CD4-positive, alpha-beta memory T cell (primary cell): ENCODE results near the gene BBLN. TPM values are rescaled to one million over a fixed set of nuclear protein-coding genes. Genes with fewer than 3 reads are reported as not detected.
A peak's percentile ranks its signal among the peaks of the same experiment; 100 is the strongest.

Experiments
- CTCF ChIA-PET: fragments of 350-600 bp; sonication (Branson Sonifier 250); formaldehyde crosslinking; loops from one replicate; lab custom pipeline; 2021; ENCODE audit warnings: inconsistent platforms; ENCODE audit not compliant: partially characterized antibody; lab: Charles Lee
- POLR2A ChIA-PET: fragments of 350-600 bp; sonication (Branson Sonifier 250); formaldehyde crosslinking; loops from one replicate; lab custom pipeline; 2021; ENCODE audit not compliant: partially characterized antibody; lab: Charles Lee
- DNase-seq, 5 donors: peaks; one replicate each; pipeline versions ENCODE4 v3.0.0 to v3.0.0-alpha.2; 2020 to 2022; ENCODE audit warnings: mixed read lengths in 1 of 5
- H3K27ac ChIP-seq: one replicate; pipeline ENCODE4 v1.7.0; 2013; ENCODE audit warnings: low read depth, low read length
- H3K27me3 ChIP-seq: 2 replicates; pipeline ENCODE4 v1.7.0; 2013; ENCODE audit warnings: mild to moderate bottlenecking, low read length, moderate library complexity; ENCODE audit not compliant: insufficient read depth
- H3K36me3 ChIP-seq: 2 replicates; pipeline ENCODE4 v1.7.0; 2013; ENCODE audit warnings: mild to moderate bottlenecking, low read length, moderate library complexity; ENCODE audit not compliant: insufficient read depth
- H3K4me1 ChIP-seq: 2 replicates; pipeline ENCODE4 v1.7.0; 2013; ENCODE audit warnings: mild to moderate bottlenecking, low read length, moderate library complexity; ENCODE audit not compliant: insufficient read depth
- H3K4me3 ChIP-seq, 2 donors: one replicate each; pipeline ENCODE4 v1.7.0; 2013; ENCODE audit warnings: low read length in 2 of 2, mild to moderate bottlenecking in 1 of 2
- H3K9me3 ChIP-seq, 2 donors: one replicate each; pipeline ENCODE4 v1.7.0; 2013; ENCODE audit warnings: low read length in 2 of 2, control low read depth in 1 of 2; ENCODE audit not compliant: control insufficient read depth in 1 of 2
- H3K27ac Mint-ChIP-seq, 7 donors: one replicate each; pipeline ENCODE4 v1.8.0; 2020 to 2021; ENCODE audit warnings: mixed read lengths in 7 of 7, mild to moderate bottlenecking in 6 of 7, inconsistent platforms in 3 of 7, moderate library complexity in 3 of 7
- H3K27me3 Mint-ChIP-seq, 2 donors: one replicate each; pipeline ENCODE4 v1.8.0; 2020 to 2021; ENCODE audit warnings: mixed read lengths in 2 of 2
- H3K36me3 Mint-ChIP-seq, 2 donors: one replicate each; pipeline ENCODE4 v1.8.0; 2020 to 2021; ENCODE audit warnings: mixed read lengths in 2 of 2, inconsistent platforms in 1 of 2, mild to moderate bottlenecking in 1 of 2
- H3K4me1 Mint-ChIP-seq, 4 donors: one replicate each; pipeline ENCODE4 v1.8.0; 2020 to 2021; ENCODE audit warnings: mixed read lengths in 4 of 4, mild to moderate bottlenecking in 1 of 4
- H3K4me3 Mint-ChIP-seq, 8 donors: one replicate each; pipeline ENCODE4 v1.8.0; 2020 to 2021; ENCODE audit warnings: mixed read lengths in 8 of 8, mild to moderate bottlenecking in 7 of 8, moderate library complexity in 6 of 8, inconsistent platforms in 3 of 8
- H3K9me3 Mint-ChIP-seq, 8 donors: one replicate each; pipeline ENCODE4 v1.8.0; 2020 to 2021; ENCODE audit warnings: mixed read lengths in 8 of 8, mild to moderate bottlenecking in 5 of 8, inconsistent platforms in 3 of 8, moderate library complexity in 1 of 8
- intact Hi-C: fragments of 100-400 bp; cut with micrococcal nuclease; formaldehyde crosslinking; loops from one replicate; pipeline ENCODE4 v1.15.1; 2023
- polyA plus RNA-seq, 2 donors: library from polyadenylated mRNA; unstranded; fragments of 300-500 nt; fragmentation: Illumina TruSeq; gene quantifications; one replicate each; pipeline ENCODE4 v1.2.3, GENCODE V29; 2021
- total RNA-seq, 2 experiments: library from RNA; stranded (reverse); gene quantifications; one replicate each; pipeline ENCODE4 v1.2.3, GENCODE V29; 2021

The BBLN gene
- total and polyA plus RNA-seq, 4 experiments from 2014 or later: 47.8 to 136 (median 80.4) TPM

GRCh38 chr9:128169492-128169891, 9.4 kb downstream of the BBLN start:
- ChIA-PET POLR2A (interaction anchor here (2.3 kb wide), 1 partner anchor 10 kb away, joined by 13 read pairs; the partner anchor contains the start of gene BBLN), CTCF (no interaction called here)
- intact Hi-C loops: no loop called here
- Mint-ChIP-seq H3K27ac (peak overlapping the region in 2 of 7 donors; percentile 52 to 65), H3K4me3 (no peak overlapping the region), H3K9me3 (no peaks in the 10 kb centered on the region), H3K36me3 (peaks cover 22 to 46% of the 10 kb centered on the region in 2 donors), H3K27me3 (no peaks in the 10 kb centered on the region), H3K4me1 (peaks cover 0 to 2% (median 0%) of the 10 kb centered on the region in 4 donors)
- Histone ChIP-seq H3K4me1 (no peaks in the 10 kb centered on the region), H3K36me3 (peaks cover 37% of the 10 kb centered on the region), H3K27ac (no peak overlapping the region), H3K27me3 (no peaks in the 10 kb centered on the region), H3K9me3 (no peaks in the 10 kb centered on the region), H3K4me3 (no peak overlapping the region)
- DNase-seq: no peak

GRCh38 chr9:128169925-128170324, 9.9 kb downstream of the BBLN start:
- ChIA-PET CTCF (no interaction called here), POLR2A (interaction anchor here (1.3 kb wide), 1 partner anchor 8 kb away, joined by 4 read pairs; no protein-coding TSS in a partner anchor)
- intact Hi-C loops: no loop called here
- H3K4me1 Mint-ChIP-seq: peaks cover 0 to 2% (median 0%) of the 10 kb centered on the region in 4 donors
- no peak for DNase-seq
- Histone ChIP-seq H3K36me3 (peaks cover 34% of the 10 kb centered on the region), H3K27ac (no peak overlapping the region), H3K4me1 (no peaks in the 10 kb centered on the region), H3K27me3 (no peaks in the 10 kb centered on the region), H3K9me3 (no peaks in the 10 kb centered on the region), H3K4me3 (no peak overlapping the region)
- no peaks in the 10 kb centered on the region for H3K9me3 Mint-ChIP-seq
- peak overlapping the region in 1 of 7 donors; percentile 6 for H3K27ac Mint-ChIP-seq
- H3K36me3 Mint-ChIP-seq: peaks cover 25 to 48% of the 10 kb centered on the region in 2 donors
- no peaks in the 10 kb centered on the region for H3K27me3 Mint-ChIP-seq
- no peak overlapping the region for H3K4me3 Mint-ChIP-seq

- H3K9me3 Mint-ChIP-seq: no peaks in the 10 kb centered on the region
- Histone ChIP-seq H3K27ac (no peak overlapping the region), H3K9me3 (no peaks in the 10 kb centered on the region), H3K4me1 (no peaks in the 10 kb centered on the region), H3K27me3 (no peaks in the 10 kb centered on the region), H3K36me3 (peaks cover 42% of the 10 kb centered on the region), H3K4me3 (no peak overlapping the region)
- POLR2A ChIA-PET: interaction anchor here (0.6 kb wide), 1 partner anchor 56 kb away, joined by 3 read pairs; no protein-coding TSS in a partner anchor
- CTCF ChIA-PET: interaction anchor here (1.3 kb wide), 1 partner anchor 56 kb away, joined by 3 read pairs; no protein-coding TSS in a partner anchor
- no peaks in the 10 kb centered on the region for H3K4me1 Mint-ChIP-seq
- H3K4me3 Mint-ChIP-seq: no peak overlapping the region
- no peak overlapping the region for H3K27ac Mint-ChIP-seq
- intact Hi-C loops: no loop called here
- no peak for DNase-seq
- H3K36me3 Mint-ChIP-seq: peaks cover 30 to 50% of the 10 kb centered on the region in 2 donors
- no peaks in the 10 kb centered on the region for H3K27me3 Mint-ChIP-seq
Observed at GRCh38 chr9:128174062-128174461, 14.0 kb downstream of the BBLN start.

GRCh38 chr9:128175102-128175563, 15.1 kb downstream of the BBLN start:
- no peak overlapping the region for H3K27ac ChIP-seq
- ChIA-PET CTCF (interaction anchor here (1.3 kb wide), 1 partner anchor 57 kb away, joined by 3 read pairs; no protein-coding TSS in a partner anchor), POLR2A (interaction anchor here (0.7 kb wide), 1 partner anchor 100 kb away, joined by 3 read pairs; no protein-coding TSS in a partner anchor)
- DNase-seq: no peak
- peaks cover 38% of the 10 kb centered on the region for H3K36me3 ChIP-seq
- no peaks in the 10 kb centered on the region for H3K27me3 ChIP-seq
- Mint-ChIP-seq H3K9me3 (no peaks in the 10 kb centered on the region), H3K4me3 (no peak overlapping the region), H3K27me3 (no peaks in the 10 kb centered on the region), H3K4me1 (no peaks in the 10 kb centered on the region), H3K27ac (peak overlapping the region in 1 of 7 donors; percentile 53), H3K36me3 (peaks cover 33 to 46% of the 10 kb centered on the region in 2 donors)
- H3K9me3 ChIP-seq: no peaks in the 10 kb centered on the region
- H3K4me1 ChIP-seq: no peaks in the 10 kb centered on the region
- intact Hi-C loops: no loop called here
- H3K4me3 ChIP-seq: no peak overlapping the region

GRCh38 chr9:128175726-128176125, 15.7 kb downstream of the BBLN start:
- intact Hi-C loops: no loop called here
- H3K36me3 ChIP-seq: peaks cover 42% of the 10 kb centered on the region
- ChIA-PET POLR2A (no interaction called here), CTCF (interaction anchor here (1.3 kb wide), 1 partner anchor 58 kb away, joined by 3 read pairs; no protein-coding TSS in a partner anchor)
- Mint-ChIP-seq H3K27me3 (no peaks in the 10 kb centered on the region), H3K27ac (peak overlapping the region in 1 of 7 donors; percentile 22), H3K4me3 (no peak overlapping the region), H3K4me1 (no peaks in the 10 kb centered on the region), H3K9me3 (no peaks in the 10 kb centered on the region), H3K36me3 (peaks cover 36 to 44% of the 10 kb centered on the region in 2 donors)
- H3K27ac ChIP-seq: no peak overlapping the region
- H3K9me3 ChIP-seq: no peaks in the 10 kb centered on the region
- H3K4me3 ChIP-seq: no peak overlapping the region
- DNase-seq: no peak
- H3K4me1 ChIP-seq: no peaks in the 10 kb centered on the region
- H3K27me3 ChIP-seq: no peaks in the 10 kb centered on the region

GRCh38 chr9:128178806-128179431, 18.9 kb downstream of the BBLN start:
- peak overlapping the region in 1 of 7 donors; percentile 77 for H3K27ac Mint-ChIP-seq
- CTCF ChIA-PET: no interaction called here
- Histone ChIP-seq H3K36me3 (peaks cover 58% of the 10 kb centered on the region), H3K4me1 (no peaks in the 10 kb centered on the region), H3K27me3 (no peaks in the 10 kb centered on the region), H3K27ac (no peak overlapping the region), H3K4me3 (no peak overlapping the region), H3K9me3 (no peaks in the 10 kb centered on the region)
- no peak overlapping the region for H3K4me3 Mint-ChIP-seq
- peaks cover 43 to 58% of the 10 kb centered on the region in 2 donors for H3K36me3 Mint-ChIP-seq
- DNase-seq: no peak
- intact Hi-C loops: no loop called here
- no peaks in the 10 kb centered on the region for H3K27me3 Mint-ChIP-seq
- H3K4me1 Mint-ChIP-seq: no peaks in the 10 kb centered on the region
- H3K9me3 Mint-ChIP-seq: no peaks in the 10 kb centered on the region
- POLR2A ChIA-PET: no interaction called here

- no peak overlapping the region for H3K4me3 Mint-ChIP-seq
- H3K27ac ChIP-seq: no peak overlapping the region
- no peak overlapping the region for H3K4me3 ChIP-seq
- ChIA-PET CTCF (no interaction called here), POLR2A (no interaction called here)
- no peak overlapping the region for H3K27ac Mint-ChIP-seq
- intact Hi-C loops: no loop called here
- H3K36me3 Mint-ChIP-seq: peaks cover 43 to 54% of the 10 kb centered on the region in 2 donors
- no peaks in the 10 kb centered on the region for H3K4me1 ChIP-seq
- no peak for DNase-seq
- H3K36me3 ChIP-seq: peaks cover 63% of the 10 kb centered on the region
- H3K27me3 ChIP-seq: no peaks in the 10 kb centered on the region
- peaks cover 0 to 2% (median 0%) of the 10 kb centered on the region in 4 donors for H3K4me1 Mint-ChIP-seq
- H3K9me3 ChIP-seq: no peaks in the 10 kb centered on the region
- no peaks in the 10 kb centered on the region for H3K27me3 Mint-ChIP-seq
- H3K9me3 Mint-ChIP-seq: no peaks in the 10 kb centered on the region
Observed at GRCh38 chr9:128180001-128180400, 19.9 kb downstream of the BBLN start.
